ENCODE results near the gene SLTM.
A peak's percentile ranks its signal among the peaks of the same experiment; 100 is the strongest.
"Not testable (repeated sequence)": the region's sequence is repeated elsewhere in the genome, so short reads cannot be mapped to it uniquely, and the experiment has no call there.

SLTM gene

GRCh38 chr15:58933281-58934113 lies at the start of gene SLTM:
Gene SLTM, minus strand, starts transcription at chr15:58933679. Its CDS starts 114 bp downstream, at chr15:58933565.
- DNase-seq = peak; percentile 96

GRCh38 chr15:58983261-58983660 lies 49.8 kb upstream of the SLTM start:
- DNase-seq = no peak

GRCh38 chr15:58981808-58982475 lies 48.5 kb upstream of the SLTM start:
- no peak for DNase-seq

GRCh38 chr15:58980351-58980939 lies 47.0 kb upstream of the SLTM start:
- DNase-seq = no peak

GRCh38 chr15:58977887-58978286 lies 44.4 kb upstream of the SLTM start:
- DNase-seq = no peak

- no peak for DNase-seq
Measured at GRCh38 chr15:58967479-58967878, 34.0 kb upstream of the SLTM start.

- DNase-seq = no peak
Measured at GRCh38 chr15:58966698-58967097, 33.2 kb upstream of the SLTM start.

GRCh38 chr15:58962662-58963565 lies 29.4 kb upstream of the SLTM start:
- DNase-seq = no peak

GRCh38 chr15:58962136-58962535 lies 28.7 kb upstream of the SLTM start:
- no peak for DNase-seq

GRCh38 chr15:58958811-58959210 lies 25.3 kb upstream of the SLTM start:
- DNase-seq = no peak

GRCh38 chr15:58957101-58957973 lies 23.9 kb upstream of the SLTM start:
- peak; percentile 50 for DNase-seq

- no peak for DNase-seq
Measured at GRCh38 chr15:58952751-58953150, 19.3 kb upstream of the SLTM start.

GRCh38 chr15:58951388-58952007 lies 18.0 kb upstream of the SLTM start:
- DNase-seq = no peak

GRCh38 chr15:58947179-58947578 lies 13.7 kb upstream of the SLTM start:
- no peak for DNase-seq

GRCh38 chr15:58934974-58935373 lies 1.5 kb upstream of the SLTM start:
- DNase-seq = not testable (repeated sequence)

- DNase-seq = no peak
Measured at GRCh38 chr15:58934521-58934920, 1.0 kb upstream of the SLTM start.

- DNase-seq = no peak
Measured at GRCh38 chr15:58934114-58934447, 602 bp upstream of the SLTM start.

- DNase-seq = no peak
Measured at GRCh38 chr15:58932710-58933280, 684 bp downstream of the SLTM start.

- no peak for DNase-seq
Measured at GRCh38 chr15:58931987-58932588, 1.4 kb downstream of the SLTM start.

GRCh38 chr15:58929891-58930416 lies 3.5 kb downstream of the SLTM start:
- DNase-seq = no peak
